Loucy (cell line): ENCODE data around the gene NFASC.

Source experiments
- CTCF ChIP-seq: fragments of 200-600 bp; sonication (generic); conservative IDR thresholded peaks from 2 replicates; pipeline ENCODE4 v1.5.1; 2014; ENCODE audit warnings: mild to moderate bottlenecking, antibody characterized with exemption, low read length
- EZH2phosphoT487 ChIP-seq: fragments of 200-600 bp; IDR thresholded peaks from 2 replicates; pipeline ENCODE4 v1.6.1; 2018; ENCODE audit warnings: antibody characterized with exemption, mild to moderate bottlenecking, moderate library complexity, borderline replicate concordance

- TF ChIP-seq CTCF: no peak
- TF ChIP-seq EZH2phosphoT487: no peak
Observed at GRCh38 chr1:204945565-204945977, 74.9 kb downstream of the NFASC start.
